Activated B cell treated with CpG ODN at 0.5 μM for 24 hours (primary cell): Measurements from ENCODE around the gene ZNF304. TPM values are rescaled to one million over a fixed set of nuclear protein-coding genes. Genes with fewer than 3 reads are reported as not detected.

Experiments used
- ATAC-seq: fragments of 200-7000 bp; cut with Tn5 transposase; one replicate; pipeline ENCODE4 v1.10.0; 2021; ENCODE audit warnings: low read depth, mild to moderate bottlenecking, moderate library complexity
- CTCF ChIA-PET: fragments of 350-600 bp; sonication (Branson Sonifier 250); formaldehyde crosslinking; loops from one replicate; lab custom pipeline; 2021; ENCODE audit warnings: antibody characterized with exemption; lab: Charles Lee
- POLR2A ChIA-PET: fragments of 350-600 bp; sonication (Branson Sonifier 250); formaldehyde crosslinking; loops from one replicate; lab custom pipeline; 2021; ENCODE audit warnings: antibody characterized with exemption; lab: Charles Lee
- DNase-seq: peaks from one replicate; pipeline ENCODE4 v3.0.0; 2022
- H3K27ac Mint-ChIP-seq: one replicate; pipeline ENCODE4 v1.8.0; 2020; ENCODE audit warnings: mixed read lengths
- H3K27me3 Mint-ChIP-seq: one replicate; pipeline ENCODE4 v1.8.0; 2021; ENCODE audit warnings: mixed read lengths
- H3K36me3 Mint-ChIP-seq: one replicate; pipeline ENCODE4 v1.8.0; 2021; ENCODE audit warnings: low read depth, mixed read lengths
- H3K4me1 Mint-ChIP-seq: one replicate; pipeline ENCODE4 v1.8.0; 2021; ENCODE audit warnings: mixed read lengths
- H3K4me3 Mint-ChIP-seq: one replicate; pipeline ENCODE4 v1.8.0; 2020; ENCODE audit warnings: mild to moderate bottlenecking, mixed read lengths
- H3K9me3 Mint-ChIP-seq: one replicate; pipeline ENCODE4 v1.8.0; 2020; ENCODE audit warnings: mixed read lengths
- CTCF ChIP-seq: fragments of 200-600 bp; IDR thresholded peaks from one replicate; pipeline ENCODE4 v1.8.0; 2022; ENCODE audit warnings: antibody characterized with exemption, mild to moderate bottlenecking
- intact Hi-C: fragments of 100-400 bp; cut with micrococcal nuclease; formaldehyde crosslinking; loops from one replicate; pipeline ENCODE4 v1.15.1; 2024
- total RNA-seq: library from RNA; stranded (reverse); gene quantifications from 2 replicates; pipeline ENCODE4 v1.2.3, GENCODE V29; 2022

Gene ZNF304
- total RNA-seq, 1 donor from 2014 or later = 12.4 TPM

GRCh38 chr19:57308514-57308913, 42.6 kb upstream of the ZNF304 start:
- DNase-seq (no peak), ATAC-seq (no peak)
- no peak for TF ChIP-seq CTCF
- POLR2A ChIA-PET = interaction anchor here (0.5 kb wide), 1 partner anchor 22 kb away, joined by 3 read pairs; no protein-coding TSS in a partner anchor
- Mint-ChIP-seq H3K36me3 (peaks cover 12% of the 10 kb centered on the region), H3K4me1 (no peaks in the 10 kb centered on the region), H3K27ac (no peak overlapping the region), H3K4me3 (no peak overlapping the region), H3K9me3 (no peaks in the 10 kb centered on the region), H3K27me3 (peaks cover 2% of the 10 kb centered on the region)
- CTCF ChIA-PET = no interaction called here
- intact Hi-C loops = no loop called here

- CTCF ChIA-PET = no interaction called here
- intact Hi-C loops = no loop called here
- no peak overlapping the region for H3K27ac Mint-ChIP-seq
These were observed 40.3 kb upstream of the ZNF304 start for GRCh38 chr19:57310792-57311191.

GRCh38 chr19:57314146-57314545, 36.9 kb upstream of the ZNF304 start:
- POLR2A ChIA-PET = no interaction called here

More at GRCh38 chr19:57310792-57311191, 40.3 kb upstream of the ZNF304 start:
- Mint-ChIP-seq H3K4me1 (no peaks in the 10 kb centered on the region), H3K4me3 (no peak overlapping the region), H3K27me3 (peaks cover 22% of the 10 kb centered on the region), H3K36me3 (no peaks in the 10 kb centered on the region), H3K9me3 (no peaks in the 10 kb centered on the region)
- POLR2A ChIA-PET = interaction anchor here (0.6 kb wide), 1 partner anchor 75 kb away, joined by 4 read pairs; no protein-coding TSS in a partner anchor
- ATAC-seq (no peak), DNase-seq (no peak)
- TF ChIP-seq CTCF = no peak

GRCh38 chr19:57317503-57317902, 33.6 kb upstream of the ZNF304 start:
- ATAC-seq (no peak), DNase-seq (no peak)
- ChIA-PET CTCF (no interaction called here), POLR2A (interaction anchor here (0.7 kb wide), 1 partner anchor 11 kb away, joined by 7 read pairs; no protein-coding TSS in a partner anchor)
- Mint-ChIP-seq H3K36me3 (peaks cover 7% of the 10 kb centered on the region), H3K9me3 (no peaks in the 10 kb centered on the region), H3K27ac (no peak overlapping the region), H3K4me3 (no peak overlapping the region), H3K4me1 (peaks cover 23% of the 10 kb centered on the region), H3K27me3 (peaks cover 35% of the 10 kb centered on the region)
- no peak for TF ChIP-seq CTCF
- intact Hi-C loops = no loop called here

More at GRCh38 chr19:57314146-57314545, 36.9 kb upstream of the ZNF304 start:
- Mint-ChIP-seq H3K27me3 (peaks cover 35% of the 10 kb centered on the region), H3K9me3 (no peaks in the 10 kb centered on the region), H3K4me1 (no peaks in the 10 kb centered on the region), H3K27ac (no peak overlapping the region), H3K4me3 (no peak overlapping the region), H3K36me3 (no peaks in the 10 kb centered on the region)
- CTCF ChIA-PET = no interaction called here
- intact Hi-C loops = no loop called here
- ATAC-seq (no peak), DNase-seq (no peak)
- TF ChIP-seq CTCF = no peak

- Mint-ChIP-seq H3K36me3 (peaks cover 28% of the 10 kb centered on the region), H3K27ac (peak overlapping the region; percentile 98), H3K4me3 (peak overlapping the region; percentile 95), H3K9me3 (peaks cover 2% of the 10 kb centered on the region), H3K4me1 (peaks cover 30% of the 10 kb centered on the region), H3K27me3 (peaks cover 23% of the 10 kb centered on the region)
- intact Hi-C loops = loop anchor here (1.0 kb wide), 6 partner anchors 31 to 115 kb away; partner anchors contain the start of genes TRAPPC2B, ZNF304, ZNF460 and ZNF547
- CTCF ChIA-PET = no interaction called here
- TF ChIP-seq CTCF = no peak
- DNase-seq (no peak), ATAC-seq (no peak)
- POLR2A ChIA-PET = interaction anchor here (0.6 to 1.9 kb wide), 7 partner anchors 31 to 1794 kb away, joined by 3 to 6 read pairs (median 5); partner anchors contain the start of genes TRAPPC2B, ZNF264, ZNF304 and ZNF547
These were observed 31.2 kb upstream of the ZNF304 start for GRCh38 chr19:57319869-57320179.
